Skeletal muscle tissue (tissue), 4 donors: ENCODE data around the gene KIF18B. TPM values are rescaled to one million over a fixed set of nuclear protein-coding genes. Genes with fewer than 3 reads are reported as not detected.

ENCODE experiments used
- H3K27ac ChIP-seq: one replicate; pipeline ENCODE4 v1.7.0; 2013; ENCODE audit warnings: mild to moderate bottlenecking, low read depth, low read length, inconsistent platforms
- H3K27me3 ChIP-seq, 3 donors: one replicate each; pipeline ENCODE4 v1.7.0; 2013; ENCODE audit warnings: low read length in 3 of 3; ENCODE audit not compliant: control insufficient read depth in 3 of 3, insufficient read depth in 3 of 3
- H3K36me3 ChIP-seq, 3 donors: one replicate each; pipeline ENCODE4 v1.7.0; 2013; ENCODE audit warnings: low read length in 3 of 3; ENCODE audit not compliant: control insufficient read depth in 3 of 3, insufficient read depth in 3 of 3
- H3K4me1 ChIP-seq, 3 donors: one replicate each; pipeline ENCODE4 v1.7.0; 2013; ENCODE audit warnings: low read length in 3 of 3, mild to moderate bottlenecking in 3 of 3; ENCODE audit not compliant: control insufficient read depth in 3 of 3, insufficient read depth in 3 of 3
- H3K4me3 ChIP-seq, 3 donors: one replicate each; pipeline ENCODE4 v1.7.0; 2013; ENCODE audit warnings: low read length in 3 of 3
- H3K9ac ChIP-seq, 3 donors: one replicate each; pipeline ENCODE4 v1.7.0; 2013; ENCODE audit warnings: low read length in 3 of 3, mild to moderate bottlenecking in 3 of 3, moderate library complexity in 2 of 3, low read depth in 1 of 3
- H3K9me3 ChIP-seq, 3 donors: one replicate each; pipeline ENCODE4 v1.7.0; 2013; ENCODE audit warnings: low read length in 3 of 3; ENCODE audit not compliant: control insufficient read depth in 3 of 3
- total RNA-seq: library from RNA; depleted of rRNA; stranded (reverse); fragments of >200 nt; gene quantifications from one replicate; pipeline ENCODE4 v1.2.3, GENCODE V29; 2014
- donor health status: Osteomylitis.

Gene KIF18B
- total RNA-seq, 1 donor from 2014 or later, result 1.0 TPM

DNA sequence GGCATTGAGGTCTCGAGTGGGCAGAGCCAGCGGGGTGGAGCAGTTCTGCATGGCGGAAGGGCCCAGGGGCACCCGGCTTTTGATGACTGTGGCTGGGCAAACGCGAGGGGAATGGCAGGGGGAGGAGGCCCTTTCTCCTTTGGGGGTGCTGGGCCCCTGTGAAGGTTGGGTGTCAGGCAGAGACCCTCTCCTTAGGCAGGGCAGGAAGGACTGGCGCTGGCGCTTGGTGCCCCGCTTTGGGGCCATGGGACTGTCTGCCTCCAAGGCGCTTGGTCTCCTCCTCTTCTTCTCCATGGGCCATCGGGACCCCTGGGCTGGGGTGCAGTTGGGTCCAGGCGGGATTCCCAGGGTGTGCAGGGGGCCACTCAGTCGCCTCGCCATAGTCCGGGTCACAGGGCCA, 19.4 kb downstream of the KIF18B start:
- H3K4me3 ChIP-seq, result no peak overlapping the region
- no peak overlapping the region for H3K27ac ChIP-seq
- H3K4me1 ChIP-seq, result peaks cover 7 to 12% (median 10%) of the 10 kb centered on the region in 3 donors
- no peaks in the 10 kb centered on the region for H3K27me3 ChIP-seq
- H3K36me3 ChIP-seq, result no peaks in the 10 kb centered on the region
- no peak overlapping the region for H3K9ac ChIP-seq
- no peaks in the 10 kb centered on the region for H3K9me3 ChIP-seq

DNA sequence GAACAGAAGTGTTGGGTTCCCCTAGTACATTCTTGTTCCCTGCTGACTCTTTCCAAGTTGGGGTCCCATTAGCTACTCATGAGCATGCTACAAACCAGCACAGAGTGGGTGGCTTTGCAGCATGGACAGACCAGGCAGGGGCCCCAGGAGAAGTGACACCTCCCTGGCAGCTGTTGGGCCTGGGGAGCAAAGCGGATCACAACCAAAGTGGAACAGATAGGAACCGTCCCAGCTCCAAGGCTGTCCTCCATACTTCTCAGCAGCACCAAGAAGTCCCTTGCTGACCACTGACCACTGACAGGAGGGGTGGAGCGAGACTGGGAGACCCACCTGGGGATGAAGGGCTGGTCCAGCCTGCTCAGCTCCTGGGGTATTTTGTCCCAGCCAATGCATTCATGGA, 19.9 kb downstream of the KIF18B start:
- no peaks in the 10 kb centered on the region for H3K36me3 ChIP-seq
- no peak overlapping the region for H3K4me3 ChIP-seq
- H3K9ac ChIP-seq, result no peak overlapping the region
- H3K27me3 ChIP-seq, result no peaks in the 10 kb centered on the region
- no peaks in the 10 kb centered on the region for H3K9me3 ChIP-seq
- peaks cover 7 to 12% (median 10%) of the 10 kb centered on the region in 3 donors for H3K4me1 ChIP-seq
- no peak overlapping the region for H3K27ac ChIP-seq

DNA sequence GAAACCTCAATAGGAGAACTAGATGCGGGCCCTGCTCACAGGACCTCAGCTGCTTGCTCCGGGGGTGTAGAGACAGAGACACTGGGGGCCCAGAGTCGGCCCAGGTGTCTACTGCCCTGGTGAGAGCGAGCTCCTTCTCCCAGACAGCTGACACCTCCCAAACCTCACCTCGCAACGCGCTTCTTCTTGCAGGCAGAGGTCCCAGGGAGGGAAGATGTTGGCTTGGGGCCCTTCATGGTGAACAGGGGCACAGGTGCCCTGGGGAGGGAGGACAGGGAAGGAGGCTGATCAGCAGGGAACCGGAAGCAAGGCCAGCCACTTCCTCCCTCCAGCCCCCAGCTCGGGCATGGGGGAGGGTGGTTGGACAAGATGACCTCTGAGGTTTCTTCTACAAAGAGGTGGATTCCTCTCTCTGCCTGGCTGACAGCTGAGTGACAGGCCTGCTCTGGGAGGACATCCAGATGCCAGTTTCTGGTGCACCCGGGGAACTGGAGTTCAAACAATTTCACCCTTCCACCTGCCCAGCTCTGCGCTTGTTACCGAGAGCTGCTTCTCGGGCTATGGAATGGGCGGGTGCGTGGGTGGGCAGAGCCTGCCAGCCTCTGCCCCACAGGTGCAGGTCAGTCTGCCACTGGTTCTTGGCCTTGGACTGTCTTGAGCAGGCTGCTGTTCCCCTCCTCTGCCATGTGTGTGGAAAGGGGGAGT, 20.6 kb downstream of the KIF18B start:
- Histone ChIP-seq H3K27me3 (peaks cover 0 to 3% (median 0%) of the 10 kb centered on the region in 3 donors), H3K36me3 (no peaks in the 10 kb centered on the region), H3K9me3 (no peaks in the 10 kb centered on the region), H3K27ac (no peak overlapping the region), H3K4me3 (no peak overlapping the region), H3K9ac (no peak overlapping the region), H3K4me1 (peaks cover 7 to 12% (median 10%) of the 10 kb centered on the region in 3 donors)

DNA sequence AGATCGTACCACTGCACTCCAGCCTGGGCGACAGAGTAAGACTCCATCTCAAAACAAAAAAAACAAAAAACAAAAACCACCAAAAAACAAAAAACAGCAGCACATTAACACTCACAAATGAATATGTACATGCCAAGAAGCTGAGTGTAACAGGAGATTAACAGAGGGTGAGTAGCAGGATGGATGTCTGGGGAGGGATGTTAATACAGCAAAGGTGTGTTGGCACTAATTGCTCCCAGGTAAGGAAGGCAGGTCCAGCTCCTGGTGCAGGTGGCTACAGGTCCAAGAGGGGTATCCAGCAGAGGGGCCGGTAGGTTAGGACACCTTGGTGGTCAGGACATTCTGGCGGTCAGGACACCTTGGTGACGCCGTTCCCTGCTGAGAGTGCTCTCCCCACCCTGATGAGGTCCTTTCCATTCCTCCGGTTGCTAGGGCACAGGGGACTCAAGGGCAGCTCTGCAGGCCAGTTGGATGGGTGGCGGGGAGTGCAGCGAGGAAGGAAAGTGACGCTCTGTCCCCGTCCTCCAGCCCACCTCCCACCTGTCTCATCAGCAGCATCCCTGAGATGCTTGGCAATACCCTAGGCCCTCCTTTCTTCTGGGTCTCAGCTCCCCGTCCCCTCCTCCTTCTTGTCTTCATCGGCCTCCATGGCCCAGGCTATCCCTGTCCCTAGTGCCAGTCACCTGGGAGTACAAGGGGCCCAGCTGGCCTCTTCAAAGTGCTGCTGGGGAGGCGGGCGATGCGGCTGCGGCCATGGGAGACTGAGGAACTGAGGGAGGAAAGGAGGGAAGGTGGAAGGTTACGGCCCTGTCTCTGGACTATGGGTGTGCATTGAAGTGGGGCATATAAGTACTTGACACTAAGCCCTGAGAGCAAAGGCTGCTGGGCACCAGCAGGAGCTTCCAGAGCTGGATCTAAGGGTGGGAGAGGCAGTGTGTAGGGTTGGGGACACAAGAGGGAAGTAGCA, 21.6 kb downstream of the KIF18B start:
- Histone ChIP-seq H3K9me3 (no peaks in the 10 kb centered on the region), H3K4me1 (peaks cover 7 to 12% (median 10%) of the 10 kb centered on the region in 3 donors), H3K27me3 (peaks cover 0 to 3% (median 0%) of the 10 kb centered on the region in 3 donors), H3K36me3 (no peaks in the 10 kb centered on the region), H3K4me3 (no peak overlapping the region), H3K9ac (no peak overlapping the region), H3K27ac (no peak overlapping the region)

DNA sequence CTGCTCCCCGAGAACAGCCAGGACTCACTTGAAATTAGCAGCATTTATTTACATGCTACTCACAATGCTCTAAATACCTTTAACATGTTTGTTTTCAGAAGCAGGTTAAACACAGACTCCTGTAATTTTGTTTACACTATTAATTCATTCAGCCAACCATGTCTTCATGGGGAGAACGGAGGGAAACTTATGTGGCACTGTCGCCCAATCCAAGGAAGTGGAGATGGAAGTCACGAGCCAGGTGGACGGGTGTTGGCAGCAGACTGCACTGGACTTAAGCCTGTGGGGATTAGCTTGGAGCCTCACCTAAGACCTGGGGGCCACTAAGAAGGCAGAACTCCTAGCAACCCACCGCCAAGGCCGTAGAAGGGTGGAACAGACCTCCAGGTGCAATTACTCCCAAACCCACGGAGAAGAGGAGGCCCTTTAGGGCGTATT, 23.4 kb downstream of the KIF18B start:
- no peak overlapping the region for H3K27ac ChIP-seq
- H3K36me3 ChIP-seq, result no peaks in the 10 kb centered on the region
- H3K9me3 ChIP-seq, result no peaks in the 10 kb centered on the region
- peaks cover 0 to 3% (median 0%) of the 10 kb centered on the region in 3 donors for H3K27me3 ChIP-seq
- H3K4me3 ChIP-seq, result no peak overlapping the region
- peaks cover 7 to 15% (median 13%) of the 10 kb centered on the region in 3 donors for H3K4me1 ChIP-seq
- H3K9ac ChIP-seq, result no peak overlapping the region

DNA sequence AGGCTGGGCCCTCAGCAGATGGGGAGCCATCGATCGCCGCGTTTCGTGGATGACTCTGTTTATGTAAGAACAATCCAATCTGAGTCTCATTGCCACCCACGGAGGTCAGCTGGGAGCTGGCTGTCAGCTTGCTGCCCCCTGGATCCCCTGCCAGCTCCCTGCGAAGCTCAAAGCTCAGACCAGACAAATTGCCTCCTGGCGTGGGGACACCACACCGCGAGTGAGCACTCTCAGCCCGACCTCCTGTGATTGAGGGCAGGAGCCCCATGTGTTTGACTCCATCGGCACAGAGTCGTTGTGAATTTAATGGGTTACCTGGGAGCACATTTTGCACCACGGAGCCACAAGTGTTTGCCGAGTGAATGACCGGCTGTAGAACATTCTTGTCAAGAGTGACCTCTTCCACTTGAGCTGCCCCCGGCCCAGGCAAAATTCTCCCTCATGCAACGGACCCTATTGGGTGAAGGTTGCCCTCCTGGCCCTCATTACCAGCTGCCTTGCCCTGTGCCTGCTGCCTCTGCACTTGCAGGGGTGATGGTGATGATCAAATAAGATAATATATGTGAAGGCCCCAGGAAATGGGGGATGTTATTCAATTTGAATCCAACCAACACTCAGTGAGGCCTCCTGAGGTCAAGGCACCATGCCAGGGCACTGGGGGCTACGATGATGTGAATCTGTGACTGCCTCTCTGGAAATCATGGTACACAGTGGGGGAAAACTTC, 24.7 kb downstream of the KIF18B start:
- Histone ChIP-seq H3K9ac (no peak overlapping the region), H3K27ac (no peak overlapping the region), H3K4me3 (no peak overlapping the region), H3K27me3 (peaks cover 0 to 3% (median 0%) of the 10 kb centered on the region in 3 donors), H3K9me3 (no peaks in the 10 kb centered on the region), H3K4me1 (peaks cover 0 to 4% (median 4%) of the 10 kb centered on the region in 3 donors), H3K36me3 (no peaks in the 10 kb centered on the region)

DNA sequence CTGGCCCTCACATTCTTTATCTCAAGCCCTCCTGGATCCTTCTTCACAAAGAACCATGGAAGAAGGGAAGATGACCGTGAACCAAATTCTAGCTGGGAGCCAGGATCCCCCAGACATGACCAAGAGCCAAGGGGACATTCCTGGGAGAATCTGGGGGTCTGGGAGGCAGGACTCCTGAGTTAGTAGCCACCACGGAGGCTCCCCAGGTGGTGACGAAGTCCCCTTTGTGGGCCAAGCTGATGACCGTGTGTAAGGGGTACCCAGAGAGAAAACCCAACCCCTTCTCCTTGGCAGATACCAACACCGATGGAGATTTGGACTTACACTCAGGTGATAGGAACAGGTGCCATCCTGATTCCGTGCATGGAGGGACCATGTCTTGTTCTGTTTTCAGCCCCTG, 25.4 kb downstream of the KIF18B start:
- no peaks in the 10 kb centered on the region for H3K36me3 ChIP-seq
- H3K9me3 ChIP-seq, result no peaks in the 10 kb centered on the region
- no peak overlapping the region for H3K9ac ChIP-seq
- peaks cover 0 to 8% (median 4%) of the 10 kb centered on the region in 3 donors for H3K4me1 ChIP-seq
- no peak overlapping the region for H3K27ac ChIP-seq
- peaks cover 0 to 3% (median 3%) of the 10 kb centered on the region in 3 donors for H3K27me3 ChIP-seq
- H3K4me3 ChIP-seq, result no peak overlapping the region

DNA sequence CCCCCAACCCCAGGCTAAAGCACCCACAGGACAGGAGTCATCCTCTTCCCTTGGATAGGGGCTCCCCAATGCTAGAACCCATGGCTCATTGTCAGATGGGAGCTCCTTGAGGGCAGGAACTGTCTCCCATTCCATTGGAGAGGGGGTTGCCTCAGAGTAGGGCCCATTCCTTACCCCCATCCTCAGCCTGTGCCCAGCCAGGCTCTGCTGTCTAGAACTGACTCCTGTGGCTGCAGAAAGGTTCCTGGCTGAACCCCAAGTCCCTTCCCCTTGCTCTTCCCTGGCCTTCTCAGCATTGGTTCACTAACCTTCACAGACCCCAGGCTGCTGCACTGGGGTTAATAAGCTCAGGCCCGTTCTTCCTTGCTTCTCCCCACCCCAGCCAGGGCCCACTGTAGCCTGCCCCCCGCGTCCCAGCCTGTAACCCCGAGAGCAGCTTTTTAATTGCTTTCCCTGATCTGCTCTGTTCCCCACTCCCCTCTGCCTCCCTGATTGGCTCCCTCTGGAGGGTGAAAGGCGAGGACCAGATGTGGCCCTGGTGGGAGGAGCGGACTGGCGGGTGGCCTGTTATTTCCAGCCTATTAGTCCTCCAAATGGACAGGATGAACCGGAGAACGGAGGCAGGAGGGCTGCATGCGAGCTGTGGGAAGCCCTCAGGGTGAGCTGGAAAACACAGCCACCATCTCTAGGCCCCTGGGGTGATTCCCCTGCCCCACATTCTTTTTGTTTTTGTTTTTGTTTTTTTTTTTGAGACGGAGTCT, 26.3 kb downstream of the KIF18B start:
- Histone ChIP-seq H3K4me1 (peaks cover 0 to 10% (median 4%) of the 10 kb centered on the region in 3 donors), H3K9ac (no peak overlapping the region), H3K9me3 (no peaks in the 10 kb centered on the region), H3K27me3 (peaks cover 0 to 3% (median 3%) of the 10 kb centered on the region in 3 donors), H3K36me3 (no peaks in the 10 kb centered on the region), H3K4me3 (no peak overlapping the region), H3K27ac (no peak overlapping the region)

DNA sequence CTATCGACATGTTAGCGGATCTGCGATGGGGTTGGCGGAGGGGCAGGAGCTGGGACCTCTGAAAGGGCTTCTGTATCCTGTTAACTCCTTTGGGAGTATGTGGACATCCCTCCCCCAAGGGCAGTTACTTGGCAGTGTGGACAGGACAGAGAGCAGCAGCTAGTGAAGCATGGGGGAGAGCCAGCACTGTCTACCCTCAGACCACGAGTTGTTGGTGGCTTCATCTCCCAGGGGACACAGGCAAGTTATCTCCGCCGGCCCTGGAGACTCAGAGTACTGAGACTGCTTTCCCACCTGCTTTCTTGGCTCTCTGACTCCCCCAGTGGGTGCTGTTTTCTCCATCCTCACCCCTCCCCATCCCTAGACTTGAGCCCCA, 27.0 kb downstream of the KIF18B start:
- H3K9me3 ChIP-seq, result no peaks in the 10 kb centered on the region
- H3K4me3 ChIP-seq, result no peak overlapping the region
- H3K27ac ChIP-seq, result no peak overlapping the region
- peaks cover 0 to 10% (median 4%) of the 10 kb centered on the region in 3 donors for H3K4me1 ChIP-seq
- peaks cover 0 to 3% (median 3%) of the 10 kb centered on the region in 3 donors for H3K27me3 ChIP-seq
- no peak overlapping the region for H3K9ac ChIP-seq
- H3K36me3 ChIP-seq, result no peaks in the 10 kb centered on the region
